SHP77 treated with DMSO at 0.1 percent for 48 hours (cell line): ENCODE data around the gene TRIM24.
"Not testable (repeated sequence)": the region's sequence is repeated elsewhere in the genome, so short reads cannot be mapped to it uniquely, and the experiment has no call there.

ENCODE experiments used
- DNase-seq: peaks from one replicate; lab custom pipeline; 2025; lab: John Stamatoyannopoulos, UW

TRIM24 gene

GRCh38 chr7:138460176-138460648, at the start of gene TRIM24:
Gene TRIM24 (plus strand): TSS chr7:138460259. CDS start chr7:138460549, 290 bp downstream.
- no peak for DNase-seq

GRCh38 chr7:138412077-138412476, 48.0 kb upstream of the TRIM24 start:
- DNase-seq = not testable (repeated sequence)

GRCh38 chr7:138412921-138413320, 47.1 kb upstream of the TRIM24 start:
- not testable (repeated sequence) for DNase-seq

DNA sequence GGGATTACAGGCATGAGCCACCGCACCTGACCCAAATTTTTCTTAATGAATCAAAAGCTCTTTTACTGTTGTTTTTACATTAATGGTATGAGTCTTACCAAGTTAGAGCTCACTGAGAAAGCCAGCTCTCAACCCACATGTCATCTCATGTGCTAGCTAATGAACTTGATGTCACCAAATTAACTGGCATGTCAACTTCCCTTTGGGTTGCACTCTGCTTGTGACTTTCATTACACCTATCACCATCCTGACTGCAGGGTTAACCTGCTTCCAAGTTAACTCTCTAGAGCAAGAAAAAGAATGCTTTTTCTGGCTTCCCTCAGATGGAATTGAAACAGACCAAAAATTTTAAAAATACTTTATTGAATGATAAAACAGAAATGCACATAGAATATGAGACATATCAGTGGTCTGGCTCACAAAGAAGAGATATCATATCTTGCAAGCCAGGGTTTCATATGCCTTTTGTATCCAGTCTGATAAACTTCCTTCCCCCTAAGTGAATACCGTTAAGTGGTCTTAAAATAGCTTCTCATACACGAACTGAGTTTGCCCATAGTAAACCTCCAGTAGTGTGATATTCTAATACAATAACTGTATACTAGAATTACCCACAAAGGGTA, 42.9 kb upstream of the TRIM24 start:
- no peak for DNase-seq

- no peak for DNase-seq
These were observed 42.3 kb upstream of the TRIM24 start for GRCh38 chr7:138417764-138418163.

GRCh38 chr7:138418403-138418802, 41.7 kb upstream of the TRIM24 start:
- not testable (repeated sequence) for DNase-seq

DNA sequence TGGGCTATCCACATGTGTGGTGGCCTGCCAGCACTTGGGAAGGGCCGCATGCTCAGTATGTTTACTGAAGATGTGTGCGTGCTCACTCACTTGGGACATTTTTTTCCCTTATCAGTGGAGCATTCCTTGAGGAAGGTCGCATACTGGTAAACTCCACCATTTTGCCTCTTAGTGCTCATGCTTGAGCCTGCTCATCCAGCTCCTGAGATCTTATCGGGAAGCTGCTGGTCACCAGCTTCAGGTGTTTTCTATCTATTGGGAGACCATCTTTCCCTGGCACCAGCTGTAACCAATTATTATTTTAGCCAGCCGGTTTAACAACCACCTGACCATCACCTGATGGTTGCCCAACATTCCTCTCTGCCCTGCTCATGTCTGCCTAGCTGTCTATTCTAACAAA, 35.0 kb upstream of the TRIM24 start:
- no peak for DNase-seq

GRCh38 chr7:138429577-138430250, 30.3 kb upstream of the TRIM24 start:
- DNase-seq = no peak

GRCh38 chr7:138431517-138431916, 28.5 kb upstream of the TRIM24 start:
- no peak for DNase-seq

DNA sequence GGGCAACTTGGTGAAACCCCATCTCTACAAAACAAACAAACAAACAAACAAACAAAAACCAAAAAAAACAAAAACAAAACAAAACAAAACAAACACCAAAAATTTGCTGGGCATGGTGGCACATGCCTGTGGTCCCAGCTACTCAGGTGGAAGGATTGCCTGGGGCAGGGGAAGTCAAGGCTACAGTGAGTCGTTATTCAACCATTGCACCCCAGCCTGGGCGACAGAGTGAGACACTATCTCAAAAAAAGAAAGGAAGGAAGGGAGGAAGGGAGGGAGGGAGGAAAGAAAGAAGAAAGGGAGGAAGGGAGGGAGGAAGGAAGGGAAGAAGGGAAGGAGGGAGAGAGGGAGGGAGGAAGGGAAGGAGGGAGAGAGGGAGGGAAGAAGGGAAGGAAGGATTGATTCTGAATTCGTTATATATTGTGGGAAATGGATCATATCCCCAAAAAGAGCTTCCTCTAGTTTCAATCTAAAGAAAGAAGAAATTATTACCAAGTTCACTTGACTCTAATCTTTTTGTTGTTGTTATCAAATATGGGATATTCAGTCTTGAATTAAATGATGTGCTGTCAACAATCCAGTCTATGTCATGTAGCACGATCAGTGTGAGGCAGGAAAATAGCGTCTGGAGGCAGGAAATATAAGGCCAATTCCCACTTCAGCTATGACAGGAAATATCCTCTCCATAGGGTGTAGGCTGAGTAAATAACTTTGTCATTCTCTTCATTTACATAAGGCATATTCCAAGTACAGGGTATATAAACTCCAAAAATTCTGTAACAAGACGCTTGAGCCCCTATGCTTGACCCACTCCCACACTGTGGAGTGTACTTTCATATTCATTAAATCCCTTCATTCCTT, 26.2 kb upstream of the TRIM24 start:
- DNase-seq = peak; percentile 30

DNA sequence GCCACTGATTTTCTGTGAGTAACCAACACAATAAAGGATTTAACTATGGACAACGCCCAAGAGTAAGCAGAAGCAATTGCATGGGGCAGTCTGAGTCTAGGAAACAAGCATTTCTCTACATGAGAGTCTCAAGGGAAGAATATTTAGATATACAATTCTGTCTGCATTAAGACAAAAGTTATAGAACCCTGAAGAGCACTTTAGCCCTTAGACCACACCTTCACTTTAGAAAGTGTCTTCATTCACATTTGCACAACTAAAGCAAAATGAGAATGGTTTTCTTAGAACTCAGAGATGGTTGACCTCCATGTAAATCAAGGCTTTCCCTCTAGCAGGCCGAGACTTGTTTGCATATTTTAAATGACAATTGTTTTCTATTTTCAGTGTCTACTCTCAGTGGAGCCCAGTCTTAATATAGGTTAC, 25.5 kb upstream of the TRIM24 start:
- DNase-seq = no peak

- no peak for DNase-seq
These were observed 24.7 kb upstream of the TRIM24 start for GRCh38 chr7:138435231-138435919.

DNA sequence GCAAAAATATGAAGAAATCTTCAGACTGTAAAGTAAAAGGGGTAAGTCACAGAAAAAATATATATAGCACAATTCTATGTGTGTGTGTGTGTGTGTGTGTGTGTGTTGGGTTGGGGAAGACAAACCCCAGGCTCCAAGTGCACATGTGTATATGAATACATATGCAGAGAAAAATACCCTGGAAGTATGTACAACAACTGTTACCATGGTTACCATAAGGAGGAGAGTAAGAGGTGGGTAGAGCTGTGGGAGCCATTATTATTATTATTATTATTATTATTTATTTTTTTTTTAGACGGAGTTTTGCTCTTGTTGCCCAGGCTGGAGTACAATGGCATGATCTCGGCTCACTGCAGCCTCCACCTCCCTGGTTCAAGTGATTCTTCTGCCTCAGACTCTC, 23.7 kb upstream of the TRIM24 start:
- DNase-seq = no peak

DNA sequence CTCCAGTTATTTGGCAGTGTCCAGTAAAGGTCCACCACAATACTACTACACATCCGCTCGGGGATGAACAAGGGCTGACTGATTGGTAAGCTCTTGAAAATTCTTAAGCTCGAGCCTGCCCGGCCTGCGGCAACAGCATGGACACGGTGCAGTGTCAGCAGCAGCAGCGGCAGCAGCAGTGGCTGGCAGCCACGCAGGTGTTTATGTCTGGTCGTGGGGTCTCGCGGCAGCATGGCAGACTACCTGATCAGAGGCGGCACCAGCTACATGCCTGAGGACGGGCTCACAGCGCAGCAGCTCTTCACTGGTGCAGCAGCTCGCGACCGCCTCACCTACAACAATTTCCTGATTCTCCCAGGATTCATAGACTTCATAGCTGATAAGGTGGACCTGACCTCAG, 19.6 kb upstream of the TRIM24 start:
- no peak for DNase-seq

DNA sequence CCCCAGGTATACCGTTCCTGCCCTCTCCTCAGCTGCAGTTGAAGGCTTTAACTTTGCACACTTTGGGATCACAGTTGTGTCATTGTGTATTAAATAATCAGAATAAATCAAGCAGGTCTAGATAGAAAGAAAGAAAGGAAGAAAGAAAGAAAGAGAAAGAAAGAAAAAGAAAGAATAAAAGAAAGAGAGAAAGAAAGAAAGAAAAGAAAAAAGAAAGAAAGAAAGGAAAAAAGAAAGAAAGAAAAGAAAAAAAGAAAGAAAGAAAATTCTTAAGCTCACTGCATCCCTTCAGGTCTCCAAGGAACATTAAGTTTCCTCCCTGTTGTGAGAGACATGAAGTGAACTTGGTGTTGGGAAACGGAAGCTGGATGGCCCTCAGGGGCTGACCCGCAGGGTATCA, 17.2 kb upstream of the TRIM24 start:
- DNase-seq = no peak

- no peak for DNase-seq
These were observed 10.5 kb upstream of the TRIM24 start for GRCh38 chr7:138449580-138449979.

DNA sequence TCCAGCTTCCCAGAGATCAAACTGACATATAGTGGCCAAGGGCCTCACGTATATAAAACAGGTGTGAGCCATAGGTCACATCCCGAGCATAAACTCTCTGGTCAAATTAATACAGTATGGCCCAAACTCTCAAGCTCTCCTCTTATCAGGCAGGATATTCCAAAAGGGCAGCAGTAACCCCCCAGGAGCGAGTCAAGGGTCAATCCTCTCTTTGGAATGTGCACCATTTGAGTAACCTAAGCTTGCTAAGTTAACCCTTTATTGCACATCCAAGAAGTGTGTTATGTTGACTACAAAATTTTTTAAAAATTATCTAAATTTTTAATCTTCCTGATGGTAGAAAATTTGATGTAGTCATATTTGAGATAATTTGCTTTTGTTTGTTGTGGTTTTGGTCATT, 4.5 kb upstream of the TRIM24 start:
- no peak for DNase-seq

DNA sequence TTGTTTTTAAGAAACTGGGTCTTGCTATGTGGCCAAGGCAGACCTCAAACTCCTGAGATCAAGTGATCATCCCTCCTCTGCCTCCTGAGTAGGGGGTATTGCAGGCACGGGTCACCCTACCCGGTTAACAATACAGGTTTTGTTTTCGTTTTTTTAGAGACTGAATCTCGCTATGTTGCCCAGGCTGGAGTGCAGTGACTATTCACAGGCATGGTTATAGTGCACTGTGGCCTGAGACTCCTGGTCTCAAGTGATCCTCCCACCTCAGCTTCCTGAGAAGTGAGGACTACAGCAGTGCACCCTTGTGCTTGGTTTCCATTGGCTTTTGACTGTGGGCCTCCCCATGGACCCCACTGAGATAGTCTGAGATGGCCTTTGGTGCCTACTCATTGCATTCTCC, 3.8 kb upstream of the TRIM24 start:
- DNase-seq = no peak

DNA sequence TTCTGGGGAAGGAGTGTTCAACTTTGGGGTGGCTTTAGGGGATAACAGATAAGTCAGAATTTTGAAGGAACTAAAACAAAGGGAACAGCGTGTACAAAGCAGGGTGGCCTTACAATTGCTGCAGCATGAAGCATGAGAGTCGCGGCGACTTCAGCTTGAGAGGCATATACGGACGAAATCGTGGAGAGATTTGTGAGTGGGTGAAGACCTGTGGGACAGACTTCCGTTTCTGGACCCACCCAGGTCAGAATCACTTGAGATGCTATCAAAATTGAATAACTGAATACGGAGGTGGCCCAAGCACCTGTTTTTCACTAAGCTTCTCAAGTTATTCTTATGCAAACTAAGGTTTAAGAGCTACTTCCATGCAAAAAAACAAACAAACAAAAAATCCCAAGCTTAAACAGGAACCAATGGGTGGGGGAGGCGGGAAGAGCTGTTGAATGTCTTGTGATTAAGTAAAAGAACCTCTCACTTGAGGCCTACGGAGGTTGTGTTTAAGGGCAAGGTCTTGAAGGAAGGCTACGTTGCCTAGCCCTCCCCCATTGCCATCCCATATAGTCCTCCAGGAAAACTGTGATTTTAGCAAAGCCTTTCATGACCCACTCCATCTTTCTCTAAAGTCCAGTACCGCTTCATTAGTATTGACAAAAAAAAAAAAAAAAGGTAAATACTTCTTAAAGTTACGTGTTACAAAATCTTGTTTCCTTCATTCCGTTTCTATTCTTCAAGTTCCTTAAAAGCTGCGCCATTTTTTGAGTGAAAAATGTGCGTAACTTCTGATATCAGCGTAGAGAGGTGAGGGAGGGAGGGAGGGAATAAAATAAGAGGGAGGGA, 1.3 kb upstream of the TRIM24 start:
- no peak for DNase-seq

- peak; percentile 99 for DNase-seq
These were observed 465 bp upstream of the TRIM24 start for GRCh38 chr7:138459413-138460175.
